GM19372 (cell line): ENCODE measurements around the gene CUEDC1.

Source experiments
- ATAC-seq: cut with Tn5 transposase; IDR thresholded peaks from one replicate; pipeline ENCODE4 v1.9.1; 2021; ENCODE audit warnings: mild to moderate bottlenecking, low read depth, moderate library complexity; ENCODE audit not compliant: unreplicated experiment

Gene CUEDC1

GRCh38 chr17:57918017-57918895, 37.0 kb downstream of the CUEDC1 start:
- no peak for ATAC-seq

DNA sequence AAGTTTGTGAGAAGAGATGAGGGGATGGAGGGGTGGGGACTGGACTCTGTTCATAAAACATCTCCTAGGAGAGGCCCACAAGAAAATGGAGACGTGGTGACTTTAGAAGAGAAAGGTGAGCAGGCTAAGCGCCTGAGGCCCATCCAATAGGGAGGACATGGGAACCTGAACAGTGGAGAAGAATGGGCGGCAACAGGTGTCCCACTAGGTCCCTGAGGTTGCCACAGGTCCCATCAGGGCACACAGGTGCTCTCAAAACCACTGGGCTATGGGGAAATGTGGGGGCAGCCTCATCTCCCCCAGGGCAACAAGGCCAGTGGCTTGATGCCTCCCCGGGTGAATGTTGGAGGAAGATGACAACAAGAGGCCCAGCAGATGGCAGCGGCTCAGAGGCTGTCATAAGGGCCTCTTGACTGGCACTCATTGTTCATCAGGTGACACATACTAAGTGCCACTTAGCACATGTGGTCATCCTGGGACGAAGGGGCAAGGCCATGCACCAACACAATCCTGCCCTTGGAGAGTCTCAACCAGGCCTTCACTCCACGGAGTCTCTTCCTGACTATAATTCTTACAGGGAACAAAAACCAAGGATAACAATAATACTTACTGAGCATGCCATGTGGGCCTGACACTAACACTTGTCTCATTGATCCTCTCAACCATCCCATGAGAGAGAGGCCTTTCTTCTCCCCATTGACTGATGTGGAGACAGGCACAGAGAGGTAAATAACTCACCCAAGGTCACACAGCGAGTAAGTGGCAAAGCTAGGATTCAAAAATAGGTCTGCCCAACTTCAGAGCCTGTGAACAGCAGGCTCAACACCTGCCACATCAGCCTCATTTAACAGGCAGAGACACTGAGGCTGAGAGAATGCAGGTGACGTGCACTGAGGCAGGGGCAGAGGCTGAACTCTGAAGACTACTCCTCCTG, 38.0 kb downstream of the CUEDC1 start:
- no peak for ATAC-seq

GRCh38 chr17:57915985-57916757, 39.0 kb downstream of the CUEDC1 start:
- no peak for ATAC-seq

- ATAC-seq, result no peak
Observed at GRCh38 chr17:57915544-57915943, 39.7 kb downstream of the CUEDC1 start.

DNA sequence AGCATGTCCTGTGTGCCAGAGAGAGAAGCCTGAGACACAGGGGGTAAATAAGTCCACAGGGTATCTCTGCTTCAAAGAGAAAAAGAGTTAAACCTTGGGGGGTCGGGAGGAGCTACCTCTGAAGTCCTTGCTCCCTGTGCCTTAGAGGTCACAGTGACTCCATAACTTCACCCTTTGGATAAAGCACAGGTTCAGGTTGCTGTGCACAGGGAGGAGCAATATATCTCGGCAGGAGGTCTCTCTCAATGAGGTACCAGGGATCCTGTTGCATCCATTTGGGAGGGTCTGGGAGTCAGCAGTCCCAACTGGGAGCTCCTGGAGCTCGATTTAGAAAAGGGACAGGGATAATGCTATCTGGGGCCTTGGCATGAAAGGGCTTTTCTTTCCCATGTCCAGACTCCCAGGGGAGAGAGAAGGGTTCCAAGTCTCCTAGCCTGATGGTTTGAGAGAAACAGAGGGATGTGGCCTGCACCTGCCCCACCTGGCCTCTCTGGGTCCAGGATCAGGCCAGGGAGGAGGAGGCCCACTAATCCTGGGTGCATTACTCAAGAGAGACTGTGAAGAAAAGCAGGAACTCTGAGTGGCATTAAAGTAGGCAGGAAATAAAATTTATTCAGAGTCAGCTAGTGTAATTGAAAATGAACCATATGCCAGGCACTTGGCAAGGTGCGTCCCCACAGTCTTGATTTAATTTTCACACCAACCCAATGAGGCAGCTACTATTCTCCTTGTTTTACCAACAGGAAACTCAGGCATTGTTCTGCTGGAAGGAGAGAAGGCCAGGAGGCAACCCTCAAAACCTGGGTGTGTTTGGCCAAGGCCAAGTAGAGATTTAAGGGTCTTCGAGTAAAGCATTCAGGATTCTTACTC, 40.7 kb downstream of the CUEDC1 start:
- ATAC-seq, result no peak

GRCh38 chr17:57913575-57914272, 41.5 kb downstream of the CUEDC1 start:
- ATAC-seq, result no peak

- no peak for ATAC-seq
Observed at GRCh38 chr17:57911834-57912673, 43.2 kb downstream of the CUEDC1 start.

DNA sequence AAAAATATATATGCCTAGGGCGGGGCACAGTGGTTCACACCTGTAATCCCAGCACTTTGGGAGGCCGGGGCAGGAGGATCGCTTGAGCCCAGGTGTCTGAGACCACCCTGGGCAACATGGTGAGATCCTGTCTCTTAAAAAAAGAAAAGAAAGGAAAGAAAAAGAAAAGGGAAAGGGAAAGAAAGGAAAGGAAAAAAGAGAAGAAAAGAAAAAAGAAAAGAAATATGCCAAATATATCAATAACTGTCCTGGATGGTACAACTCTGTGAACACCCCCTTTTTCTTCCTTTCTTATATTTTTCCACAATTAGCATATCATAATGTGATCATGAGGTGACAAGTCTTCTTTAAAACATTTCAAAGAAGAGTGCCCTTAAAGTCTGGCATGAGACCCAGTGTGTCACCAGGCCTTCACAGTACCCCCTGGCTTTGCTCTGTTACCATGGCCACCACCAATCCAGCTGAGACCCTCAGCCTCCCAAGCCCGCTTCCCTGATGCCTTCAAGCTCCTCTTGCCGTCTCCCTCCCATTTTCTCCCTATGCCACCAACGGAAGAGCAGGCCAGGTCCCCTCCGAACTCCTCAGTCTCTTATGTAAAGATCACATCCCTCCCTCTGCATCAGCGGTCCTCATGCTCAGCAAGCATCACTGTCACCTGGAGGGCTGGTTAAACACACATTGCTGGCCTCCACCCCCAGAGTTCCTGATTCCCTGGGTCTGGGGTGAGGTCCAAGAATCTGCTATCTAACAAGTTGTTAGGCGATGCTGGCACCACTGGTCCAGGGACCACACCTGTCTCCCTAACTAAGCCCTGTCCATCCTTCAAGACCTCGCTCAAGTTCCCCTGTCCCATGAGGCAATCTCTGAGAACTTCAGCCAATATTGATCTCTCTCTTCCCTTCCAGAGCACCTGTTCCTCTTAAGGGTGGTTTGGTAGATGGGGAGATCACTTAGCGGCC, 44.5 kb downstream of the CUEDC1 start:
- no peak for ATAC-seq

DNA sequence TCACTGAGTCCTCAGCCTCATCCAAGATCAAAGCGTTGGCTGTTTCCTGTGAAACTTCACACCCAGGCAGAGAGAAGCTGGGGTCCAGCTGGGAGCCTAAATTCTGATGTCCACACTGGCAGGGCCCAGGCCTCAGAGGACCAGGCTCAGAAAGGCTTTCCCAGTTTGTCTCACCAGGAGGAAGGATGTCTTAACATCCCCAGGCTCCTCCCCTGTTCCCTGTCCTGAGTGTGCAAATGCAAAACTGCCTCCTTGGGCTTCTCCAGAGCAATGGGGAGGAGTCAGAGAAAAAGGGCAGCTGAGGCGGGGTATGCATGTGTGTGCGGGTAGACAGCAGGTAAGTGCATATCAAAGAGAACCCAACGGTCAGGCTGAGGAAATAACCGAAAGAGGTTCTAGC, 45.7 kb downstream of the CUEDC1 start:
- no peak for ATAC-seq

GRCh38 chr17:57908278-57908677, 46.9 kb downstream of the CUEDC1 start:
- no peak for ATAC-seq

DNA sequence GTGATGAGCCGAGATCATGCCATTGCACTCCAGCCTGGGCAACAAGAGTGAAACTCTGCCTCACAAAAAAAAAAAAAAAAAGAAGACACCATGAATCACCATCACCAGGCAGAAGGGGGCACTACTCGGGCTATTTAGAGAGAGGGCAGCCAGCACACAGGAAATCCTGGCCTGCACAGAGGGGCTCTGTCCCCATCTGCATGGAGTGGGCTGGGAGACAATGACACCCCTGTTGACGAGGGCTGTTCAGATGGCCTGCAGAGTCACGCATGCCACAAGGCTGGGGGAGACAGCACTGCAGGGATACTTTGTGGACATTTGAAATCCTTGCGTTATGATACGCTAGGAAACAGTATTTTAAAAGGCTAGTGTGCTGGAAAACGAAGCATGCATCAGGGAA, 48.3 kb downstream of the CUEDC1 start:
- no peak for ATAC-seq

GRCh38 chr17:57905875-57906455, 49.2 kb downstream of the CUEDC1 start:
- ATAC-seq, result no peak

DNA sequence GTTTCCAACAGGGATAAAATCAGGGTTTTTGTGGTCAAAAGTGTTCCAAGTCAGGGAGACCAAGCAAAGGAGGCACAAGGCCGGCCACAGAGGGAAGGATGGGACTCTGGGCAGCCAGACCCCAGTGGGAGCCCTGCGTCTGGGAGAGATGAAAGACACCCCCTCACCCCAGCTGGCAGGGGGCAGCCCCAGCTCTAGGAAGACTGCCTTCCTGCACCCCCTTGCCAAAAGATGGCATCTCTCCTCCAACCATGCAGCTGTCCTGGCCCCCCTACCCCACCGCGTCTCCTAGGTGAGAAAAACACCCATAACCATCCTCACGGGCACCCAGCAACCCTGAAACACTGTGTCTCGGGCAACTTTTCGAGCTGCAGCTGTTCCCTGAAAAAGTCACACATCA, 51.3 kb downstream of the CUEDC1 start:
- ATAC-seq, result no peak

- peak; percentile 52 for ATAC-seq
Observed at GRCh38 chr17:57902800-57903759, 52.1 kb downstream of the CUEDC1 start.

DNA sequence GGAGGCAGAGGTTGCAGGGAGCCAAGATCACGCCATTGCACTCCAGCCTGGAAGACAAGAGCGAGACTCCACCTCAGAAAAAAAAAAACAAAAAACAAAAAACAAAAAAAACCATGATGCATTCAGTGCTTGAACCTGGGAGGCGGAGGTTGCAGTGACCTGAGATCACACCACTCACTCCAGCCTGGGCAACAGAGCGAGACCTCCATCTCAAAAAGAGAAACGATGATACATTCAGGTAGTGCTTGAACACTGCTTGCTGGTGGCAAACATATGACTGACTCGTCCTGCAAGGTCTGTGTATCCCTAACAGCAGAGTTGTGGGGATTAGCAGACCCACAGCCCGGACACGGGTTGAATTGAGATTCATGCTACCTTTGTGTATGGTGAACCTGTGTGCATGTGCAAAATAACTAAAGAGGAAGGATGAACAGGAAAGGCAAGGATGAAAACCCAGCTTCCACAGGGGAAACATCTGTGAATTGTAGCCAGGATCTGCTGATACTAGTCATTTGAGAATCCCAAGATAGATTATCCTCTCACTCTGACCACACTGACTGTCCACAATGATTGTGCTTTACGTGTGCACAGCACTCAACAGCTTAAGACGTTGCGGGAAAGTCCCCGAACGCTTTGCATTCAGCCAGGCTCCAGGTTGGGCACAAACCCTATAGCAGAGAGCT, 53.0 kb downstream of the CUEDC1 start:
- ATAC-seq, result no peak
